SH-SY5Y (cell line): ENCODE results near the gene NNAT.

Source experiments
- GATA2 ChIP-seq: IDR thresholded peaks from 2 replicates; pipeline ENCODE4 v1.6.1; 2011; ENCODE audit warnings: mild to moderate bottlenecking, low read depth, low read length
- GATA3 ChIP-seq: IDR thresholded peaks from 2 replicates; pipeline ENCODE4 v1.6.1; 2011; ENCODE audit warnings: low read depth, mild to moderate bottlenecking, low read length, moderate library complexity

DNA sequence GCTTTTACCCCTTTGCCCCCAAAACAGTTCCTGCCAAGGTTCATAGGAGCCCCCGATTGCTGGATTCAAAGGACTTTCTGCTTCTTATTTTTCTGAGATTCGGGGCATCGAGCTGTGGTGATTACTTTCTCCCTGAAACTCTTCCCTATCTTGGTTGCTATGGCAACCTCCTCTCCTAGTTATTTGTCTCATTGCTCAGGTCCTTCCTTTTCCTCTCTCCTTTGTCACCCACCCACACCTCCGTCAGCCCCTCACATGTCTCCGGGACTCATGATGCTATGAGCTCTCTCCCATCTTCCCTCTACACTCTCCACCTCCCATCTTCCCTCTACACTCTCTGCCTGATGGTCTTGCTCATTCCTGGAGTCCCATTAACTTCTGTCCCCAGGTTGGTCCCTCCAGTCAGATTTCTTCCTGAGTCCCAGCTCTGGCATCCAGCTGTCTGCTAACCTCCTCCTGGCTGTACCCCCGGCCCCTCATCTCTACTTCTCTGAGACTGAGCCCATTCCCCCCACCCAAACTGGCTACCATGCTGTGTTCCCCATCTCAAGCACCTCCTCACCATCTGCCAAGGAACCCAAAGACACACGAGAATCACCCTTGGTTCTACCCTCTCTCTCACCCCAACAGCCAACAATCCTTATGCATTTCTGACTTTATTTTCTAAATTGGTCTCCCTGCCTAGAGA, 30.2 kb upstream of the NNAT start:
- no peak for TF ChIP-seq GATA2
- no peak for TF ChIP-seq GATA3
